Measurements from ENCODE around the gene GABPA. TPM values are rescaled to one million over a fixed set of nuclear protein-coding genes. Genes with fewer than 3 reads are reported as not detected.
A peak's percentile ranks its signal among the peaks of the same experiment; 100 is the strongest.

The GABPA gene
- total and polyA plus RNA-seq, 4 donors: 7.2 to 43.6 (median 12.3) TPM

DNA sequence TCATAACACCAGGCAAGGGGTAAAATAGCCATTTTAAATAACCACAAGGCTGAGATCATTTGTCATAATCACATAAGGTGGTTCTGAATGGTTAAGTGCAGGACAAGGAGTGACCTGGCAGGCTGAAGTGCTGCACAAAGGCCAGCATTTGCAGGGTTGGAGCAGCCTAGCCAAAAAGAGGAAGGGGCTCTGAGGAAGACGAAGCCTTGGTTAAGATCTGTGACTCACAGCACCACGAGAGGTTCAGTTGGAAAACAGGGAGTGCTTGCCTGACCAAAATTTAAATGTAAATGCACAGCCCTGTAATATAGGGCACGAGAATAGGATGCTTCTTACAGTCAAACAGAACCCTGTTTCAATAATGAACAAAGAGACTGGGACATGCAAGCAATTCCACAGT lies 12.1 kb upstream of the GABPA start:
- TF ChIP-seq, protein P1, sequence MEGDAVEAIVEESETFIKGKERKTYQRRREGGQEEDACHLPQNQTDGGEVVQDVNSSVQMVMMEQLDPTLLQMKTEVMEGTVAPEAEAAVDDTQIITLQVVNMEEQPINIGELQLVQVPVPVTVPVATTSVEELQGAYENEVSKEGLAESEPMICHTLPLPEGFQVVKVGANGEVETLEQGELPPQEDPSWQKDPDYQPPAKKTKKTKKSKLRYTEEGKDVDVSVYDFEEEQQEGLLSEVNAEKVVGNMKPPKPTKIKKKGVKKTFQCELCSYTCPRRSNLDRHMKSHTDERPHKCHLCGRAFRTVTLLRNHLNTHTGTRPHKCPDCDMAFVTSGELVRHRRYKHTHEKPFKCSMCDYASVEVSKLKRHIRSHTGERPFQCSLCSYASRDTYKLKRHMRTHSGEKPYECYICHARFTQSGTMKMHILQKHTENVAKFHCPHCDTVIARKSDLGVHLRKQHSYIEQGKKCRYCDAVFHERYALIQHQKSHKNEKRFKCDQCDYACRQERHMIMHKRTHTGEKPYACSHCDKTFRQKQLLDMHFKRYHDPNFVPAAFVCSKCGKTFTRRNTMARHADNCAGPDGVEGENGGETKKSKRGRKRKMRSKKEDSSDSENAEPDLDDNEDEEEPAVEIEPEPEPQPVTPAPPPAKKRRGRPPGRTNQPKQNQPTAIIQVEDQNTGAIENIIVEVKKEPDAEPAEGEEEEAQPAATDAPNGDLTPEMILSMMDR (IDR thresholded peaks at IDR 0.05; ENCODE audit: control extremely low read depth, extremely low read depth): no peak
- ATAC-seq (ENCODE audit: insufficient read depth, low FRiP score): no peak
- Histone ChIP-seq H3K36me3 (ENCODE audit: control insufficient read depth in 4 of 4, insufficient read depth in 4 of 4, low read length in 4 of 4) (peaks cover 22 to 40% (median 30%) of the 10 kb centered on the region in 4 donors), H3K4me3 (no peak overlapping the region), H3K4me1 (ENCODE audit: control insufficient read depth in 5 of 5, insufficient read depth in 5 of 5, low read length in 5 of 5) (peaks cover 0 to 16% (median 0%) of the 10 kb centered on the region in 5 donors), H3K9ac (ENCODE audit: insufficient read depth in 1 of 2, low read length in 2 of 2) (no peak overlapping the region), H3K27ac (ENCODE audit: low read depth in 1 of 2, low read length in 1 of 2) (no peak overlapping the region), H3K9me3 (ENCODE audit: control insufficient read depth in 4 of 4, insufficient read depth in 3 of 4, low read length in 3 of 4) (no peaks in the 10 kb centered on the region), H3K27me3 (ENCODE audit: control insufficient read depth in 3 of 3, insufficient read depth in 3 of 3, low read length in 2 of 3) (no peaks in the 10 kb centered on the region)
- whole genome bisulfite sequencing, 2 donors: 26 to 70% methylated on average over 3 of the region's 3 CpGs
- no peak for DNase-seq

DNA sequence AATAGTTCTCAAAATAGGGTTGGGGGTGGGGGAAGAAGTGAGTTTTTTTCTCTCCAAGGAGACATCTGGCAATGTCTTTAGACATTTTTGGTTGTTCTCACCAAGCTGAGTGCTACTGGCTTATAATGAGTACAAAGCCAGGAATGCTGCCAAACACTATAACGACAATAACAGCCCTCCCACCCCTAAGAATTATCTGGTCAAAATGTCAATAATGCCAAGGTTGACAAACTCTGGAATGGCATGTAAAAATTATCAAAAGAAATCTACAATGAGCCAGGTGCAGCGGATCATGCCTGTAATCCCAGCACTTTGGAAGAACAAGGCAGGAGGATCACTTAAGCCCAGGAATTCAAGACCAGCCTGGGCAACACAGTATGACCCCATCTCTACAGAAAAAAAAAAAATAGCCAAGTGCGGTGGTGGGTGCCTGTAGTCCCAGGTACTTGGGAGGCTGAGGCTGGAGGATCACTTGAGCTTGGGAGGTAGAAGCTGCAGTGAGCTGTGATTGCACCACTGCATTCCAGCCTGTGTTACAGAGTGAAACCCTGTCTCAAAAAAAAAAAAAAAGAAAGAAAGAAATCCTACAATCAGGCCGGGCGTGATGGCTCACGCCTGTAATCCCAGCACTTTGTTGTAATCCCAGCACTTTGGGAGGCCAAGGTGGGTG lies 2.5 kb upstream of the GABPA start:
- WGBS, 2 donors: 88 to 92% methylated on average over 6 of the region's 6 CpGs
- TF ChIP-seq, protein P1 (IDR thresholded peaks at IDR 0.05; ENCODE audit: control extremely low read depth, extremely low read depth): no peak
- no peak overlapping the region for H3K4me3 ChIP-seq
- H3K4me1 ChIP-seq (ENCODE audit: control insufficient read depth in 5 of 5, insufficient read depth in 5 of 5, low read length in 5 of 5): peaks cover 0 to 32% (median 6%) of the 10 kb centered on the region in 5 donors
- DNase-seq (no peak), ATAC-seq (ENCODE audit: insufficient read depth, low FRiP score) (no peak)
- peak overlapping the region in 1 of 2 donors; percentile 77 for H3K27ac ChIP-seq (ENCODE audit: low read depth in 1 of 2, low read length in 1 of 2)
- H3K9me3 ChIP-seq (ENCODE audit: control insufficient read depth in 4 of 4, insufficient read depth in 3 of 4, low read length in 3 of 4): no peaks in the 10 kb centered on the region
- no peak overlapping the region for H3K9ac ChIP-seq (ENCODE audit: insufficient read depth in 1 of 2, low read length in 2 of 2)
- H3K27me3 ChIP-seq (ENCODE audit: control insufficient read depth in 3 of 3, insufficient read depth in 3 of 3, low read length in 2 of 3): no peaks in the 10 kb centered on the region
- peaks cover 8 to 28% (median 18%) of the 10 kb centered on the region in 4 donors for H3K36me3 ChIP-seq (ENCODE audit: control insufficient read depth in 4 of 4, insufficient read depth in 4 of 4, low read length in 4 of 4)

DNA sequence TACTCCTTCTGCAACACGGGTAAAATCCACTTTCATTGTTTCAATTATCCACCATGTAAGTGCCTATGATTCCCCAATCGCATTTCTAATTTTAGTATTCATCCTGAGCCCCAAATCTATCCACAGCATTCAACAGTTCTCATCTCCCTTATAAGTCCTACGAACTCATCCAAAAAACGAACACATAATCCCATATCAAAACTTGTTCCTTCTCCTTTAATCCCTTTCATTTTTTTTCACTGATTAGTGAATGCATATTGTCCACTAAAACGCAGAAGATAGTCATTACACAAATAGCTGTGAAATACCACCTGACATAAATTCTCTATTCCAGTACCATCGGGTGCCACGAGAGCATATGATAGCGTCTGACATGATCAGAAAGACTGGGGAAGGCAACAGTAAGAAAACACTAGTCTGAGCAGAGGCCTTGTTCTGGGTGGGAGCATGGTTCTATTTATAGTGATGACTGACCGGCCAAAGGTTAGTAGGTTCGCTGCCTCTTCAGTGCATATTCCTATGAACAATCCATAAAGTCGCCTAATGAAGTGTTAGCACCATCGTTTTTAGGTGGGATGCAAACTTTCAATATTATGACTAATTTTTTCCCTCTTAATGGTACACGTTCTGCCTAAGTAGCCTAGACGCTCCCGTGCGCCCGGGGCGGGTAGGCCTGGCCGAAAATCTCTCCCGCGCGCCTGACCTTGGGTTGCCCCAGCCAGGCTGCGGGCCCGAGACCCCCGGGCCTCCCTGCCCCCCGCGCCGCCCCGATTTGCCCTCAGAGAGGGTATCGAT lies 716 bp upstream of the GABPA start:
- ATAC-seq (ENCODE audit: insufficient read depth, low FRiP score) (no peak), DNase-seq (peak in 2 of 3 donors; percentile 34 to 38)
- H3K4me3 ChIP-seq: peak overlapping the region; percentile 88
- H3K9me3 ChIP-seq (ENCODE audit: control insufficient read depth in 4 of 4, insufficient read depth in 3 of 4, low read length in 3 of 4): no peaks in the 10 kb centered on the region
- peaks cover 0 to 10% (median 3%) of the 10 kb centered on the region in 4 donors for H3K36me3 ChIP-seq (ENCODE audit: control insufficient read depth in 4 of 4, insufficient read depth in 4 of 4, low read length in 4 of 4)
- no peaks in the 10 kb centered on the region for H3K27me3 ChIP-seq (ENCODE audit: control insufficient read depth in 3 of 3, insufficient read depth in 3 of 3, low read length in 2 of 3)
- 4 to 7% methylated on average over 30 of the region's 30 CpGs for WGBS, 2 donors
- peaks cover 0 to 24% (median 6%) of the 10 kb centered on the region in 5 donors for H3K4me1 ChIP-seq (ENCODE audit: control insufficient read depth in 5 of 5, insufficient read depth in 5 of 5, low read length in 5 of 5)
- TF ChIP-seq, protein P1 (IDR thresholded peaks at IDR 0.05; ENCODE audit: control extremely low read depth, extremely low read depth): no peak
- H3K9ac ChIP-seq (ENCODE audit: insufficient read depth in 1 of 2, low read length in 2 of 2): peak overlapping the region; percentile 88 to 92
- H3K27ac ChIP-seq (ENCODE audit: low read depth in 1 of 2, low read length in 1 of 2): peak overlapping the region; percentile 95 to 100

Measured in lung (tissue), 12 donors.